ENCODE results near the gene OST4.

OST4 gene

DNA sequence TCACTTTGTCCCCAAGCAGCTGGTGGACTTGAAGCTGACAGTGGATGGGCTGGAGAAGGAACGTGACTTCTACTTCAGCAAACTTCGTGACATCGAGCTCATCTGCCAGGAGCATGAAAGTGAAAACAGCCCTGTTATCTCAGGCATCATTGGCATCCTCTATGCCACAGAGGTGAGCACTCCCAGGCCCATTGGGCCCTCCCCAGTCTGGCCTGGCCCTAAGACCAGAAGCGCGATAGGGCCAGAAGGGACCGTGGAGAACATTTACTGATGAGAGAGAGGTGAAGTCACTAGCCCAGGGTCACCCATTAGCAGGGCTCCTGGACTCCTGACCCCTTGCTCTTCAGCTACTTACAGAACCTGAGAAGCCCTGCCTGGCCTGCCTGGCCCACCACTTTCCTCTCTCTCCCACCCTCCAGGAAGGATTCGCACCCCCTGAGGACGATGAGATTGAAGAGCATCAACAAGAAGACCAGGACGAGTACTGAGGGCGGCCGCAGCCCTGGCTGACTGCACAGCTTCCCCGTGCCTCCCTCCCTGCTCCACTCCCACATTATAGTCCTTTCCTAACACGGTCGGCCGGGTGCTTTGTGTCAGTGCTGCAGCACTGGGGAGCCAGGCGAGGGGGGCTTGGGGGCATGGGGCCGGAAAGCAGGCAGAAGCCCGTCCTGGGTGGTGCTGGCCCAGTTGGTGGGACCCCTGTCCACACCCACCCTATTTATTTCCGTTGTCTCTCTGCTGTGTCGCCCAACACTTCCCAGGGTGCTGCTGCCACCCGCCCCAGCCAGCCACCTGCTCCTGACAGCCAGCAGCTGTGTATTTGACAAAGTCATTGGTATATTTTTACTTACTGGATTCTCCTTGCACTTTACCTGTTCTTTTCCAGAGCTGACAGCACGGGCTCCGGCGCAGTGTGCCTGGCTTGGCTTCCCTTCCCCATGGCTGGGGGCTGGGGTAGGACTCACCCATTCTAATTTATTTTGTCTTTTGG is 45.3 kb downstream of the OST4 start:
- no peak for DNase-seq (ENCODE audit: low spot score)

DNA sequence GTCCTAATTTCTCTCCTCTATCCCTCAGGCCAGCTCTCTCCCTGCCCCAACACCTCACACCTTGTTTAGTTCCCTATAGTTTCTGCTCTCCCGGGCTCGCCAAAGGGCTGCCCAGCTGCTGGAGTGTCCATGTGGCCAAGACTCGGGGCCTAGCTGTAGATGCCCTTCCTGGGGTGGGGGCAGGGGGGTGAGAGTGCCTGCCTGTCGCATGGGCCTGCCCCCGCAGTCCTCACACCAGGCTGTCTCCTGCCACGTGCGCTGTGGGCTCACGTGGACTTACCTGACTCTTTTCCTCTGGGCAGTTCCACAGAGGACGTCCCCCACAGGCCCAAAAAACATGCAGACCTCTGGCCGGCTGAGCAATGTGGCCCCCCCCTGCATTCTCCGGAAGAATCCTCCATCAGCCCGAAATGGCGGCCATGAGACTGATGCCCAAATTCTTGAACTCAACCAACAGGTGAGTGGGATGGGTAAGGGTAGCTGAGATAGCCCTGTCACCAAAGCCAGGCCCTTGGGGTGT is 46.1 kb downstream of the OST4 start:
- no peak for DNase-seq (ENCODE audit: low spot score)

DNA sequence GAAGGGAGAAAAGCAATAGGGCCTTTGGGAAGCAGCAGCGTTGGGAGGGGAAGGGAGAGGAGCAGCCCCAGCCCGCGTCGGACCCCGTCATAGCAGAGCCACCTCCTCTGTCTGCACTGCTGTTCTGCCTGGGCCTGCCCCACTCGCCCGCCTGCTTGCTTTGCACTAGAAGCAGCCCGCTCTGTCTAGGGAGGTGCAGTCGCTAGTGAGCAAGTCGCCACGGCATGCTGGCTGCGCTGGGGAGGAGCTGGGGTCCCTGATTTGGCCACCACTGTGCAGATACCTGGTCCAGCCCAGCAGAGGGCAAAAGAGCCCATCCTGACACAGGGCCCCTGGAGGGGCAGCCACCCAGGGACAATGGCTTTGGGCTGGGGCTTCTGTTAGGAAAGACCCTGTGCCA is 46.6 kb downstream of the OST4 start:
- DNase-seq (ENCODE audit: low spot score): no peak

DNA sequence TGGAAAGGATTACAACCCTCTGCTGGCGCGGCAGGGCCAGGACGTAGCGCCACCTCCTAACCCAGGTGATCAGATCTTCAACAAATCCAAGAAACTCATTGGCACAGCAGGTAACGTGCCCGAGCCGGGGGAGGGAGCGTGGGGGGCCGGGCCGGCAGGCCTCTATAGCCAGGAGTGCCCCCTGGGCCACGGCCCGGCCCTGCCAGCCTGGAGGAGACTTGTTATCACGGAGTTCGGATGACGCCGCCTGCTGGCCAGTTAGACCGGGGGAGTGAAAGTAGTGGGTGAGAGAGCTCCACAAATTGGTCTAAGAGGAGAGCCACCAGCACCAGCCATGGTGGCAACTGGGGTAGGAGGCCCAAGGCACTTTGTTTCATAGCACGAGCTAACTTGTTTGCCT is 47.3 kb downstream of the OST4 start:
- no peak for DNase-seq (ENCODE audit: low spot score)

DNA sequence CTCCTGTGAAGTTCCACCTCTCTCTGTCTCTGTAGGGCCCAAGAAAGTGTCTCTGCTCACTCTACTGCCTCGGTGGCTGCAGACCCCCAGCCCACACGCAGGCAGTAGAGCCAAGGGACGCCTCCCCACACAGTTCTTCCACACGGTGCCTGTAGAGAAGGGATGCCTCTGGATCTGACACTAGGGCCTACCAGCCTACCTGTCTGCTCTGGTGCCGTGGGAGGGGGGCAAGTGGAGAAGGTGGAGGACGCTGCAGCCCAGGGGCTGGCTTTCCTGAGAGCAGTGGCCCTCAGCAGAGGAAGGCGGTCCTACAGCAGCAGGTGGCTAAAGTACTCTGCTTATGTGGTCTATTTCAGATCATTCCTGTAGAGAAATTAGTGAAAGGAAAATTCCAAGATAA is 47.7 kb downstream of the OST4 start:
- DNase-seq (ENCODE audit: low spot score): no peak

DNA sequence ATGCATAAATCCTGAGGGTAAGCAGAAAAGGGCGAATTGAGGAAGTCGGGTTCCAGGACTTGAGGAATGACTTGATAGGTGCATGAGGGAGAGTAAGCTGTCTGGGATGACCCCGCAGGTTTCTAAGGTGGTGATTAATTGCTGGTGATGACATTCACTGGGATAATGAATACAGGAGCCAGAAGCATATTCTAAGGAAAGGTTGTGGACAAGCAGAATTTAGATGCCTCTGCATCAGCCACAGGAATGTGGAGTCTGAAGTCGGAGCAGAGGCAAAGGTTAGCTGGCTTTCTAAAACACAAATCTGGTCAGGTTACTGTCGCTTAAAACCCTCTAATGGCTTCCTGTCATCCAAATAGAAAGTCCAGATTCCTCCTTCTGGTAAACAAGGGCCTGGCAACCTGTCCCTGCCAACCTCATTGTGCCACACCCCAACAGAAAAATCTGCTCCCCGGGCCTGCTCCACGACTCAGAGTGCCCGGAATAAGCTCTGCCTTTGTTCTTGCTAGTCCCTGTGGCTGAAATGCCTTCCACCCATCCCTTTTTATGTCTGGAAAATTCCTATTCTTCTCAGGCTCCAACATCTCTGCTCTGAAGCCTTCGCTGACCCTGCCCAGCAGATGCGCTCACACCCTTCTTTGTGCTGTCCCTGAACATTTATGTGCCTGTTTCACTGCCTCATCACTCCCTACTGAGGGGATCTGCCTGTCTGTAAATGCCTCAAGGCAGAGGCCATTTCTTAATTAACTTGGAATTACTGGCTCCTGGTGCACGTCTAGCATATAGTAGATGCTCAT is 50.0 kb downstream of the OST4 start:
- DNase-seq (ENCODE audit: low spot score): no peak

Data from COLO829 (cell line).